B cell (primary cell): ENCODE results near the gene TRAPPC14.

ENCODE experiments used
- EZH2 ChIP-seq: IDR thresholded peaks from 2 replicates; pipeline ENCODE4 v1.6.1; 2012; ENCODE audit warnings: borderline replicate concordance, low read depth, mild to moderate bottlenecking, moderate library complexity, low read length; ENCODE audit not compliant: insufficient read depth, poor library complexity, severe bottlenecking
- TF ChIP-seq, protein P1 (sequence below): fragments of 200-600 bp; IDR thresholded peaks from one replicate; pipeline ENCODE4 v1.8.0; 2022; ENCODE audit warnings: antibody characterized with exemption, mild to moderate bottlenecking

DNA sequence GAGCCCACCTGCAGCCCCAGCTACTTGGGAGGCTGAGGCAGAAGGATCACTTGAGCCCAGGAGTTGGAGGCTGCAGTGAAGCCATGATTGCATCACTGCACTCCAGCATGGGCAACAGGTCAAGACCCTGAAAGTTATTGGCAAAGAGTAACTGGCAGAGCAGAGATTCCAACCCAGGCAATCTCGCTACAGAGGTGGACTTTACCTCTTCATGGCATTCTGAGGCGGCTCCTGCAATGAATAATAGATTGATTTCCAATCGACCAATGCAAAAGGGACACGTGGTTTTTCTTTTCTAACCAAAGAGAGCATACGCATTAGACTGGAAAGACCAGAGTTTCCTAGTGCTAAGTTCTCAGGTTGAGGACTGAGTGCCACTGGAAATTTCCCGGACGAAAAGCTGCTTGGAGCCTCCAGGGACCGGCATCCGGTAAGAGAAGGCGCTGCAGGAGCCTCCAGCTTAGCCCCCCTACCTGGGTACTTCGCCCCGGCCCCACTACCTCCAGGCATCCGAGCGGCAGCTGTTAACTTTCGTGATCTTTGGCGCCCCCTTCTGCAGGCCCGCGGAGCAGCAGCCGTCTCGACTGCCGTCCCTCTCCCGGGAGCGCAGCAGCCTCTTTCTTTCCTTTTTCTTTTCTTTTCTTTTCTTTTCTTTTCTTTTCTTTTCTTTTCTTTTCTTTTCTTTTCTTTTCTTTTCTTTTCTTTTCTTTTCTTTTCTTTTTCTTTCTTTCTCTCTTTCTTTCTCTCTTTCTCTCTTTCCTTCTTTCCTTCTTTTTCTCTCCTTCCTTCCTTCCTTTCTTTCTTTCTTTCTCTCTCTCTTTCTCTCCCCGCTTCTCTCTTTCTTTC lies 27.7 kb downstream of the TRAPPC14 start:
- TF ChIP-seq, protein P1, sequence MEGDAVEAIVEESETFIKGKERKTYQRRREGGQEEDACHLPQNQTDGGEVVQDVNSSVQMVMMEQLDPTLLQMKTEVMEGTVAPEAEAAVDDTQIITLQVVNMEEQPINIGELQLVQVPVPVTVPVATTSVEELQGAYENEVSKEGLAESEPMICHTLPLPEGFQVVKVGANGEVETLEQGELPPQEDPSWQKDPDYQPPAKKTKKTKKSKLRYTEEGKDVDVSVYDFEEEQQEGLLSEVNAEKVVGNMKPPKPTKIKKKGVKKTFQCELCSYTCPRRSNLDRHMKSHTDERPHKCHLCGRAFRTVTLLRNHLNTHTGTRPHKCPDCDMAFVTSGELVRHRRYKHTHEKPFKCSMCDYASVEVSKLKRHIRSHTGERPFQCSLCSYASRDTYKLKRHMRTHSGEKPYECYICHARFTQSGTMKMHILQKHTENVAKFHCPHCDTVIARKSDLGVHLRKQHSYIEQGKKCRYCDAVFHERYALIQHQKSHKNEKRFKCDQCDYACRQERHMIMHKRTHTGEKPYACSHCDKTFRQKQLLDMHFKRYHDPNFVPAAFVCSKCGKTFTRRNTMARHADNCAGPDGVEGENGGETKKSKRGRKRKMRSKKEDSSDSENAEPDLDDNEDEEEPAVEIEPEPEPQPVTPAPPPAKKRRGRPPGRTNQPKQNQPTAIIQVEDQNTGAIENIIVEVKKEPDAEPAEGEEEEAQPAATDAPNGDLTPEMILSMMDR = peak; percentile 98
- TF ChIP-seq EZH2 = no peak
